ENCODE data around the gene AMELX. TPM values are rescaled to one million over a fixed set of nuclear protein-coding genes. Genes with fewer than 3 reads are reported as not detected.

AMELX gene
- total and polyA plus RNA-seq, 10 donors, result not detected

DNA sequence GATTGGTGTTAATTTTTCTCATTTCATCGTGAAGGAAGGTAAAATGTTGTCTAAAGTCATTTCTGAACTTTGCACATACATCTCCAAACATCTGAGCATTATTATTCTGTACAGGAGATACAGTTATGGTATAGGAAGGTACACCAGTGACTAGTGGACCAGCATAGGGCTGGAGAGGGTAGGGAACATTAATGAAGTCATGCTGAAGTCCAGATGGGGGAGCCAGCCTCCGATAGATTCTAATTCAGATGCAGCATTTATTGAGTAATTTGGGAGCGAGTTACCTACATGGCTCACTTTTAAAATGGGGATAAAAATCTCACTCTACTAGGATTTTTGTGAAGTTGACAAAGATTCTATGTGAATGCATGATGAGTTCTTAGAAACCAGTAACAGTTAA is 34.9 kb downstream of the AMELX start:
- Histone ChIP-seq H3K9me3 (peaks cover 0 to 14% (median 7%) of the 10 kb centered on the region in 8 donors), H3K27ac (no peak overlapping the region), H3K36me3 (no peaks in the 10 kb centered on the region), H3K4me3 (no peak overlapping the region), H3K27me3 (replicated peaks in 1 of 7) (no peaks in the 10 kb centered on the region), H3K4me1 (no peaks in the 10 kb centered on the region)
- 62 to 91% (median 83%) methylated on average over 3 of the region's 3 CpGs for WGBS, 5 donors
- intact Hi-C loops (cut with DNase I; ENCODE audit: low total_unique reads), result no loop called here
- DNase-seq, result no peak
- no peak for TF ChIP-seq POLR2AphosphoS5 (IDR thresholded peaks at IDR 0.05)
- no peak for TF ChIP-seq POLR2A (IDR thresholded peaks at IDR 0.05)
- TF ChIP-seq, protein P1, sequence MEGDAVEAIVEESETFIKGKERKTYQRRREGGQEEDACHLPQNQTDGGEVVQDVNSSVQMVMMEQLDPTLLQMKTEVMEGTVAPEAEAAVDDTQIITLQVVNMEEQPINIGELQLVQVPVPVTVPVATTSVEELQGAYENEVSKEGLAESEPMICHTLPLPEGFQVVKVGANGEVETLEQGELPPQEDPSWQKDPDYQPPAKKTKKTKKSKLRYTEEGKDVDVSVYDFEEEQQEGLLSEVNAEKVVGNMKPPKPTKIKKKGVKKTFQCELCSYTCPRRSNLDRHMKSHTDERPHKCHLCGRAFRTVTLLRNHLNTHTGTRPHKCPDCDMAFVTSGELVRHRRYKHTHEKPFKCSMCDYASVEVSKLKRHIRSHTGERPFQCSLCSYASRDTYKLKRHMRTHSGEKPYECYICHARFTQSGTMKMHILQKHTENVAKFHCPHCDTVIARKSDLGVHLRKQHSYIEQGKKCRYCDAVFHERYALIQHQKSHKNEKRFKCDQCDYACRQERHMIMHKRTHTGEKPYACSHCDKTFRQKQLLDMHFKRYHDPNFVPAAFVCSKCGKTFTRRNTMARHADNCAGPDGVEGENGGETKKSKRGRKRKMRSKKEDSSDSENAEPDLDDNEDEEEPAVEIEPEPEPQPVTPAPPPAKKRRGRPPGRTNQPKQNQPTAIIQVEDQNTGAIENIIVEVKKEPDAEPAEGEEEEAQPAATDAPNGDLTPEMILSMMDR (IDR thresholded peaks at IDR 0.05 in 8 of 11, conservative IDR thresholded peaks at IDR 0.05 in 3 of 11), result no peak

DNA sequence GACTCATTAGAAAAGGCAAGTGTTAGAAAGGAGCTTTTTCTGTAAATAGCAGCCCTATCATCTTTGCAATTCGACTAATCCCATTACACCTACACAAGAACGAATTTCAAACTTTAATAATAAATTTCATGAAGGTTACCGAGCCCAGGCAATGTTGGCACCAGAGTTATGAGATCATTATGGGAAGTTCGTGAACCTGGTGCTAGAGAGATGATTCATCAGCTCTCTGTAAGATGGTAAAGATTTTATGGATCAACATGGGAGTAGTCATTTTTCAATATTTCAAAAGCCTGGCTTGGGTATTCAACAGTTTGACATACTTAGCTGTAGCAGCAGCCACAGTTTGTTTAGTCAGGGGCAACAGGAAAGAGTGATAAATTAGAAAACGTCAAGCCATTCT is 35.8 kb downstream of the AMELX start:
- Histone ChIP-seq H3K9me3 (peaks cover 0 to 7% (median 5%) of the 10 kb centered on the region in 8 donors), H3K4me1 (no peaks in the 10 kb centered on the region), H3K4me3 (no peak overlapping the region), H3K27ac (no peak overlapping the region), H3K36me3 (no peaks in the 10 kb centered on the region), H3K27me3 (replicated peaks in 1 of 7) (no peaks in the 10 kb centered on the region)
- intact Hi-C loops (cut with DNase I; ENCODE audit: low total_unique reads), result no loop called here
- TF ChIP-seq POLR2AphosphoS5 (IDR thresholded peaks at IDR 0.05) (no peak), POLR2A (IDR thresholded peaks at IDR 0.05) (no peak)
- TF ChIP-seq, protein P1 (IDR thresholded peaks at IDR 0.05 in 8 of 11, conservative IDR thresholded peaks at IDR 0.05 in 3 of 11), result no peak
- no peak for DNase-seq
- WGBS, 5 donors, result 37 to 59% (median 44%) methylated on average over 5 of the region's 5 CpGs

DNA sequence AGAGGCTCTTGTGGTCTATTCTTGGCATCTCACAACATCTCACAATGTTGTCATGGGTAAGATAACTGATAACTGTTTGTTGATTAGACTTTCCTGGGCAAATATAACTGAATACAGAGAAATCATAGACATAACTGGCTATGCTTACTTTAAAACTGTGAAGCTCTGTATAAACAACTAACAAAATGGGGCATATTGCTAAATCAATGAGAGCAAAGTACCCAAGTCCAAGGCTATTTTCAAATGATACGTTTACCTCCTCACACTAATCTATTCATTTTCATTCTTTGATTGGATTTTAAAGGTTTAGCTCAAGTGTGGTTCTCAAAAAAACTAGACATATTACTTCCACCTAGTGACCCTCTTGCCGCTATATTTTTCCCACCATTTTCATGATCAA is 38.6 kb downstream of the AMELX start:
- intact Hi-C loops (cut with DNase I; ENCODE audit: low total_unique reads), result no loop called here
- no peaks in the 10 kb centered on the region for H3K36me3 ChIP-seq
- H3K27me3 ChIP-seq (replicated peaks in 1 of 7), result no peaks in the 10 kb centered on the region
- DNase-seq, result no peak
- no peak for TF ChIP-seq POLR2AphosphoS5 (IDR thresholded peaks at IDR 0.05)
- TF ChIP-seq, protein P1 (IDR thresholded peaks at IDR 0.05 in 8 of 11, conservative IDR thresholded peaks at IDR 0.05 in 3 of 11), result no peak
- no peak for TF ChIP-seq POLR2A (IDR thresholded peaks at IDR 0.05)
- no peaks in the 10 kb centered on the region for H3K9me3 ChIP-seq
- 63 to 88% (median 82%) methylated on average over 2 of the region's 2 CpGs for WGBS, 5 donors
- no peak overlapping the region for H3K27ac ChIP-seq
- H3K4me1 ChIP-seq, result no peaks in the 10 kb centered on the region
- H3K4me3 ChIP-seq, result no peak overlapping the region

DNA sequence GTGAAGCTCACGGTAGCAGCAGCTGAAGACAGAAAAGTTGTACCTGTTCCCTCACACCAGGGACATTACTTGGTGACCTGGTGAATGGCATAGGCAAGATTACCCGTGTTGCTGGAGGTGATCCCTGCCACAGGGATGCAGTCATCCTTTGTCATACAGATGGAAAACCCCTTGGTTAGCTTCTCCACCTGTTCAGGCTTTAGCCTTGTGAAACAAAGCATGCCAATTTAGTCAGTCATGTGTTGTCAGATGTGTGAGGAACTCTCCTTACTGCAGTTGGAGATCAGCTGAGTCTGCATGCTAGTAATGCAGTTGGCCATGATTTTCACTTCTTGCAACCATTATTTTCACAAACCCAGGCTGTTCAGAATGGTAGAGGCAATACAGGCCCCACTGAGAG is 41.0 kb downstream of the AMELX start:
- 45 to 100% (median 69%) methylated on average over 2 of the region's 2 CpGs for WGBS, 5 donors
- TF ChIP-seq, protein P1 (IDR thresholded peaks at IDR 0.05 in 8 of 11, conservative IDR thresholded peaks at IDR 0.05 in 3 of 11), result no peak
- TF ChIP-seq POLR2A (IDR thresholded peaks at IDR 0.05) (no peak), POLR2AphosphoS5 (IDR thresholded peaks at IDR 0.05) (no peak)
- intact Hi-C loops (cut with DNase I; ENCODE audit: low total_unique reads), result no loop called here

More for the DNA sequence above, 41.0 kb downstream of the AMELX start:
- DNase-seq, result no peak
- H3K36me3 ChIP-seq, result no peaks in the 10 kb centered on the region
- no peaks in the 10 kb centered on the region for H3K27me3 ChIP-seq (replicated peaks in 1 of 7)
- H3K4me3 ChIP-seq, result no peak overlapping the region
- H3K27ac ChIP-seq, result no peak overlapping the region
- H3K9me3 ChIP-seq, result no peaks in the 10 kb centered on the region
- no peaks in the 10 kb centered on the region for H3K4me1 ChIP-seq

Data from spleen (tissue), 11 donors.